GM19099 (cell line): ENCODE results near the gene SEC62.

Experiments
- POLR2A ChIP-seq: IDR thresholded peaks from 3 replicates; pipeline ENCODE4 v1.6.1; 2011; ENCODE audit warnings: low read depth; ENCODE audit not compliant: insufficient read length; ENCODE audit errors: extremely low read depth

SEC62 gene

DNA sequence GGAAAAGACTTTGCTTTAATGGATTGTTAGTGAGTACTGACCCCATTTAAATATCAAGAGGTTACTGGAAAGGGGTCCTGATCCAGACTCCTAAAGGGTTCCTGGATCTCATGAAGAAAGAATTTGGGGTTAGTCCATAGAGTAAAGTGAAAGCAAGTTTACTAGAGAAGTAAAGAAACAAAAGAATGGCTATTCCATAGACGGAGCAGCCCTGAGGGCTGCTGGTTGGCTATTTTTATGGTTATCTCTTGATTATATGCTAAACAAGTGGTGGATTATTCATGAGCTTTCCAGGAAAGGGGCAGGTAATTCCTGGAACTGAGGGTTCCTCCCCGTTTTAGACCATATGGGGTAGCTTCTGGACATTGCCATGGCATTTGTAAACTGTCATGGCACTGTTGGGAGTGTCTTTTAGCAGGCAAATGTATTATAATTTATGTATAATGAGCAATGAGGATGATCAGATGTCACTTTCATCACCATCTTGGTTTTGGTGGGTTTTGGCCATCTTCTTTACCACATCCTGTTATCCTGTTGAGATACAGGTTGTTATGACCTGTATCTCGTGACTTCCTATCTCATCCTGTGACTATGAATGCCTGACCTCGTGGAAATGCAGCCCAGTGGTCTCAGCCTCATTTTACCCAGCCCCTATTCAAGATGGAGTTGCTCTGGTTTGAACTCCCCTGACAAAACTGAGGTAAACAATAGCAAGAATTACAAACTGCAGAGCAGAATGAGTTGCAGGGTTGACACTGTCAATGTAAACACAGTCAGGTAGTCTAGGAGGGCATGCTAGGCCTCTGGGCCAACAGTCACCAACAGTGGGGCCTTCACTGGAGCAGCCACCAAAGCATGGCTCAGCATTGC, 60.9 kb downstream of the SEC62 start:
- no peak for TF ChIP-seq POLR2A

DNA sequence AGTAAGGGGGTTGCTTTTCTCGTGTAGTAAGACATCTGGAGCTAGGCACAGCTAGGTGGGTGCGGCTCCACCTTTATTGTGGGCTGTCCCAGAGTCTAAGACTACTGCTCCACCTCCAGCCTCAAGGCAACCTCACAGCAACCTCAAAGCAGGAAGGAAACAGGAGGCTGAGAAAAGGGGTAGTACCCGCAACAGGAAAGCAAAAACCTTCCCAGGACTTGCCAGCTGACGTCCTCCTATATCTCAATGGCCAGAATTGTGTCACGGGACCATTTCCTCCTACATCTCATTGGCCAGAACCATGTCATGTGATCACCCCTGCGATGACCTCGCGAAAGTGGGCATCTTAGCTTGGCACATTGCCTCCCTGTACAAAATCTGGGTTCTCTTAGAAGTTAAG, 66.9 kb downstream of the SEC62 start:
- no peak for TF ChIP-seq POLR2A

- TF ChIP-seq POLR2A, result no peak
These were observed 71.1 kb downstream of the SEC62 start, which contains the start of gene GPR160 for GRCh38 chr3:170037463-170038433. TSS of gene GPR160 (plus strand) at chr3:170037995. CDS start at chr3:170083973, 45,978 bp downstream.

DNA sequence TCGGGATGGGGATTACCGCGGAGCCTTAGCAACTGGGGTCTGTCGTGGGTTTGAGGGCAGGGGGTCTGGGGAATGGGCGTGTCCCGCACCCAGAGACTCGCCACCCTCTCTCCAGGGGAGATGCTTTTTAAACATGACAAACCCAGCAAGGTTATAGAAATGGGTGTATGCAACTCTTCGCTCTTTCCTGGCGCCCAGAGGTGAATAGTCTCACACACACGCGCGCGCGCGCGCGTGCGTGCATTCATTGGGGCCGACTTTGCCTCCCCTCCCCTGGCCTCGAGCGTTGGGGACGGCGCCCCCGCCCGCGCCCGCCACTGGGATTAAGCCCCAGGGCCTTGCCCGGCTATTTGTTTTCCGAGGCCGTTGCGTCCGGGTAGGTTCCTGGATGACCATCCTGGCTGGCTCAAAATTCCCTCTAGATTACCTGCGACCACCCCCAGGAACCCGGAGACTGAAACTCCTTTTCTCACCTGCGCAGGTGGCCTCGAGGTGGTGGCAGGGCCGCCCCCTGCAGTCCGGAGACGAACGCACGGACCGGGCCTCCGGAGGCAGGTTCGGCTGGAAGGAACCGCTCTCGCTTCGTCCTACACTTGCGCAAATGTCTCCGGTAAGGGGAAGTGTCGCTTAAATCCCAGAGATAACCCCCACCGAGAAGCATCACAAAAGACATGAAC, 72.0 kb downstream of the SEC62 start:
- TF ChIP-seq POLR2A, result no peak

GRCh38 chr3:170040418-170040817, 73.8 kb downstream of the SEC62 start:
- no peak for TF ChIP-seq POLR2A

DNA sequence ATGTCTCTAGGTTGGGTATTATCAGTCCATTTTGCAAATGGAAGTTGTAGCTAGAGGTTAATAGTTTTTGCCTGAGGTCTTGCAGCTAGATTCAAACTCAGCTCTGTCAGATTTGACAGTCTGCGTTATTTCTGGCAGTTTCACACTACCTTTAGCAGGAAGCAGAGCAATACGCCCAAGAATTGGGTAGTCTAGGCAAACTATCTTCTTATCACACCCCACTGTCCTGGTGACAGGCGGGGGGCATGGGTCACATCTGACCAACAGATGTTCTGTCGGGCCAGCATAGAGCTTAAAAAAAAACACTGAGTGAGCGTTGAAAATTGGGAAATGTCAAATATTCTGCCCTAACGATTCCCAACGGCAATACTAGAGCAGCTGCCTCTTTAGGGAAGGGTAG, 76.9 kb downstream of the SEC62 start:
- TF ChIP-seq POLR2A, result no peak

GRCh38 chr3:170044271-170044670, 77.7 kb downstream of the SEC62 start:
- no peak for TF ChIP-seq POLR2A

DNA sequence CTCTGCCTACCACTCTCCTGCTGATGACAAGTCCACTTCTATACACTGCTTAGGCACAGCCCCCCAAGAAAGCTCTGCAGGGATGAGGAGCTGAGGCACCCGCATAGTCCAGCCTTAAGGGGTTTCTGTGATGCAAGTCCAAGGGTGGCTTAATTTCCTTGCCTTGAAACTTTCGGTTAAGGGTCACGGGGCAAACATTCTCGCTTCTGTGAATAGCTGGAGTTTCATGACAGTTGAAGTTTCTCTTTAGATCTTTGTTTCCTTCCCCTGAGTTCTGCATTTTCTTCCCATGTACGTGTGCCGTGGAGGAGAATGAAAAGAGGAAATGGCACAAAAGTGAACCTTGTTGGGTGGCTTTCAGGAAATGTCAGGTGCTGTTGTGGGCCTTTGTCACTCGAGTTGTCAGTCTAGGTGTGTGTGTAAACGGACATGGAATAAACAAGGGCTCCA, 78.2 kb downstream of the SEC62 start:
- TF ChIP-seq POLR2A, result no peak

DNA sequence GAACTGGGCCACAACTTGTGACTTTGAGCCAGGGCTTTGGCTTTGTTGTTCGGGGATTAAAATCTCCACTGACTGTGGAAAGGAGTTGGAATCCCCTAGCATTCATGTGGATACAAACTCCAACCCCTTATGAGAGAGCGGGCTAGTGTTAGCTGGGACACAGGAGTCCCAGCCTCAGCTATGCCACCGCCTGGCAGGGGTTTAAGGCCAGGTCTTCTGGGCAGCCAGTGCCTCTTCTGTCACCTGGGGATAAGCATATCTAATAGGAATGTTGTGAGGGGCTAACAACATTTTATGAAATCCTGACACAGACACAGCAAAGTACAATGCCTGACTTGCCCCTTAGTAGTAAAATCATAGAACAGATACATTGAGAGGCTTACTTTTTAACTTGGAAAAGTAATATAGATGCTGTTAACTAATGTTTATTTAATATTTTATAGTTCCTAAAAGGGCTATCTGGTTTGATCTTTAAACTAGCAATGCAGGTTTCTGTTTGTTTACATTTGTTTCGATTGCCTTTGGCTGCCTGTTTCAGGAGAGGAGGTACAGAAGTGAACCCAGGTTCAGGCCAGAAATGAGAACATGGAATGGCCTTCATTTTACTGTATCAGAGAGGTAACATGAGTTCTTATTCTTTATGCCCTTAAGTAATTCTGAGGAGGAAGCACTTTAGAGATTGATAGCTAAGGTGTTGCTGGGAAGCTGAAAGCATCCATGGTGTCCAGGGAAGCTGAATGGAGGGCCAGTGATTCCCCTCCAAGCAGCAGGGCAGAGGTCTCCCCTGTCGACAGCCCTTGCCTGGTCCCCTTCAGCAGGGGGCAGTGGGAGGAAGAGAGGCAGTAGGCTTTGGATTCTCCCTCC, 79.9 kb downstream of the SEC62 start:
- TF ChIP-seq POLR2A, result no peak

DNA sequence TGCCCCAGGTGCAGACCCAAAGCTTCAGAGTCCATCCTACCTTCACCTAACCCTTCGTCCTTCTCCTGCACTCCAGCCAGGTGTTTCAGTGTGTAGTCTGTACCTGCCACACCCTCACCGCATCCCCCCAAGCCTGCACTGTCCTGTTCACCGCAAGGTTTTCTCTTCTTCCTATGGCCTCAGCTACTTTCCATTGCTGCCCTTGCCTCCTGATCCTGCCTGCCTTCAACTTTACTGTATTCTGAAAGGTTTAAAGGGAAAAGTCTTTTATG, 80.5 kb downstream of the SEC62 start:
- no peak for TF ChIP-seq POLR2A
